HG03439 (cell line): Measurements from ENCODE around the gene SIGLEC14.

ENCODE experiments used
- ATAC-seq: cut with Tn5 transposase; IDR thresholded peaks from one replicate; pipeline ENCODE4 v1.9.1; 2021; ENCODE audit warnings: mild to moderate bottlenecking, moderate library complexity; ENCODE audit not compliant: unreplicated experiment

The SIGLEC14 gene

DNA sequence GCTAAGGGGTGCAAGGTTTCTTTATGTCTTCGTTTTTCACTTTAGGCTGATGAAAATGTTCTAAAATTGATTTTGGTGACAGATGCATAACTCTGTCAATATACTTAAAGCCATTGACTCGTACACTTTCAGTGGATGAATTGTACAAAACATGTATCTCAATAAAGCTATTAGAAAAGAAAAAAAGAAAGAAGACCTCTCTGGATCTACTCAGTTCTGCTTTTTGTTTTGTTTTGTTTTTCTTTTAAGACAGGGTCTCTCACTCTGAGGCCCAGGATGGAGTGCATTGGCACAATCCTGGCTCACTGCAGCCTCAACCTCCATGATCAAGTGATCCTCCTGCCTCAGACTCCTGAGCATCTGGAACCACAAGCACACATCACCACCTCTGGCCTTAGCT, 19.9 kb downstream of the SIGLEC14 start:
- ATAC-seq: no peak

DNA sequence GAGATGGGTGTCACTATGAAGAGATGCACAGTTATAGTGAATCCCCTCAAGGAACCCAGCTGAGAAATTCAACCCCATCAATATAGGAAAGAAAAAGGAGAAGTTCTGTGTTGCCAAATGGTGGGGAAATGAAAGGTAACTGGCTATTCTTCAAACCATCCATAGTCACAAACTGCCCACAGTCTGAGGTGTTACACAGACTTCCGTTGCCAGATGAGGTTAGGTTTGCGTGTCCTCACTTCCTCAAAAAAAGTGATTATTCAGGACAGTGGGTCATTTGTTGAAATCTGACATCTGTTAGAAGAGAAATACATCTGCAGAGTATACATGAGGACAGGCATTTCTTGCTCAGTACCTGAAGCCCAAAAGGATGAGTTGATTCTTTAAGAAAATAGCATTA, 25.4 kb downstream of the SIGLEC14 start:
- peak; percentile 66 for ATAC-seq

DNA sequence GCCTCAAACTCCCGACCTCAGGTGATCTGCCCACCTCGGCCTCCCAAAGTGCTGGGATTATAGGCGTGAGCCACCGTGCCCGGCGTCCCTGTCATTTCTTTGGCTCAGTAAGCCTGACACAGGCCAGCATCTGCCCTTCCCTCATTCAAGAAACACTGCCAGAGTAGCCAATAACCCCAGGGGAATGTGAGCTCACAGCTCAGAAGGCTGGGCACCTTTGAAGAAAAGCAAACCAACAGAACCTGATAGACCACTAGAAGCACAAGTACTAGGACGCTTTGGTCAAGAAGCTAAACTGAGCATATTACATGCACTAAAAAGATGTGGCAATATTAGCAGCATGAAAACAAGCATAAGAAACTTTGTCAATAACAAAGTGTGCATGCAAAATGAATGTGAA, 30.6 kb downstream of the SIGLEC14 start:
- no peak for ATAC-seq

DNA sequence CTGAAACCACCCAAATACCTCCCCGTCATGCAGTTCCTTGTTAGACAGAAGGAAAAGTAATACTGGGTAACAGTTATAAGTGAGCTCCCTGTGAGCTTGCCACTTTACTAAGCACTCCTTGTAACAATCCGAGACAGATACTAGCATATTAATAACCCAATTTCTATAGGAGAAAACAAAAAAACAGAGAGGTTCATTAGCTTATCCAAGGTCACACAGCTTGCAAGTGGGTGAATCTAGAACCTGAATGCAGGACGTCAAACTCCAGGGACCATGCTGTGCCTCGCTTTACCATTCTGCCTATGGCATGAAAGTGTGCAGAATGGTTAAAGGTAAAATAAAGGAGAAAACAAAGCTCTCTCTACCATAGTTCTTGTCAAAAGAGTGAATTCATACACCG, 31.8 kb downstream of the SIGLEC14 start:
- ATAC-seq: no peak

DNA sequence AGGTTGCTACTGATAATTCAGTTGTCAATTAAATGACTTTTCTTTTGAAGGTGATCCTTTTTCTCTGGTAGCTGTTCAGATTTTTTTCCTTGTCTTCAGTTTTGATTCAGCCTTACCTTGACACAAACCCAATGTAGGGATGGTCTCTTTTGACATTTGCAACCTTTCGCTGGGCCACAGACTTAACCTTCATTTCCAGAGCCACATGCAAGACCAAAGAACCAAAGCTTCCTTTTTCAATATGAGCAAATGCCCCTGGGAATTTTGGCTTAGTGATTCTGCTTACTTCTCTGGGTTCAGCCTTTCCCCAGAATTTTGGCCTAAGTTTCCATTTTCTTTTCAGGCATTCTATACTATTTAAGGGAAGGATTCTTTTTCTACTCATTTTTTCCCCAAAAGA, 36.0 kb downstream of the SIGLEC14 start:
- ATAC-seq: no peak

DNA sequence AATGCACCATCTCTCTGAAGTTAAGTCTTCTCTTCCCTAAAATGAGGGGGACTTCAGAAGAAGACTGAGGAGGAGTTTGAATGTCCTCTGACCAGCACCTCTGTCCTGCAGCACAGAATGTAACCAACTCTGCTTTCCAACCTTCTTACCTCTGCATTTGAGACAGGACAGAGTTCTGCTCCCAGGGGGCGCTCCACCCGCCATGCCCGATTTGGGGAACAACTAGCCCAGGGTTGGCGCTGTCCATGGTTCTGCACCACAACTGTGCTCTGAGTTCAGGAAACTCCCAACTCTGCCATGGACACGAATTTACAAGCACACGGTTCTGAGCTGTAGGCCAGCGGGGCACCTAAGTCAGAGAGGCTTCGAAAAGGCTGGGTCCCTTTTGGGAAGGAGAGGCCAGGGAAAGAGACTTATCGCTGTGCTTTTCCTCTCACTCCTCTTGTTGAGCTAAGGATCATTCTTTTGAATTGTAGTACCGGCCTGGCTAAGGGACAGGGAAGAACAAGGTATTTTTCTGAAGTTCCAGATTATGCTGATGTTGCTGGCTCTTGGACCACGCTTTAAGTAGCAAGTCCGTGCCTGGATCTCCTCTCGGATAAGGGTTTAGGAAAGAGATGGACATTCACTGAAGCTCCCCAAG, 38.6 kb downstream of the SIGLEC14 start:
- no peak for ATAC-seq

DNA sequence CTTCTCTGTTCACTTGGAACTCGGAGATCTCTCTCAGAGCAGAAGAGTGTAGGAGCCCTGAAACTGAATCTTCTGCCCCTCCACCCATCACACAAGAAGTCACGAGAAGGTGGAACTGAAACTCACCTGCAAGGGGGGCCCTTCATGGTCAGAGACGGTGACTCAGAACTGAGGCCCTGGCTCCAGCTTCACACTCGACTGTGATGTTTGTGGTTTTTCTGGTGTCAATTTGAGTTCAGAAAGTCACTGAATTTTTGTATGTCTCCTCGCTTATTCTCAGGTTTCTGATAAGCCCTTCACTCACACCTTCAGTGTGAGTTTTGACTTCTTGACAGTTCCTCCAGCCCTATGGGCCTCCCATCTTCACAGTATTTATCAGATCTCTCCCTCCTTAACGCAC, 39.5 kb downstream of the SIGLEC14 start:
- peak; percentile 98 for ATAC-seq

DNA sequence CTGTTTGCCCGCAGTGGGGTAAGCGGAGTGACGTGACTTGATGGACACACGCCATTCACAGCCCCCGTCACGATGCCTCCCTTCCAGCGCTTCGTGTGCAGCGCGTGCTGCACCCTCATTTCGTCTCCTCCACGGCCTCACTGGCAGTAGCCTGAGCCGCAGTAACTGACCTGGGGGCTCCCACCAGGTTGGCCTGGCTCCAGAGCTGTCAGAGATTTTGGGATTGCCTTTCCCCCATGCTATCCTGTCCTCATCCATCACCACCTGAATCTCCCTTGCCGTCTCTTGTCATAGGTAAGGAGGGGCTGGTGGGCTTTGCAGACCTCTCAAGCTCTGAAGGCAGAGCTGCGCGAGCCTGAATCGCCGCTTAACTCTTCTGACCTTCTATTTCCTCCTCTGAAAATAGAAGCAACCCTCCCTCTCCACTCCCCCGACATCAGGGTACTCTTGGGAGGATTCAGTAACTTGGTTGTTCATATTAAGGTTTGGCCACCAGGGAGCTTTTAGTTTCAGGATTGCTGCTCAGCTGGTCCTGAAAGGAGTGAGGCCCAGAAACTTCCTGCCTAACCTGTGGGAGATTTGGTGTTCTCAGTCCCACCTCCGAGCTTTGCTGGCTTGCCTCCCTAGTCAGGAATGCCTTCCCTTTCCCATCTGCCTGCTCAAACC, 44.3 kb downstream of the SIGLEC14 start:
- no peak for ATAC-seq

DNA sequence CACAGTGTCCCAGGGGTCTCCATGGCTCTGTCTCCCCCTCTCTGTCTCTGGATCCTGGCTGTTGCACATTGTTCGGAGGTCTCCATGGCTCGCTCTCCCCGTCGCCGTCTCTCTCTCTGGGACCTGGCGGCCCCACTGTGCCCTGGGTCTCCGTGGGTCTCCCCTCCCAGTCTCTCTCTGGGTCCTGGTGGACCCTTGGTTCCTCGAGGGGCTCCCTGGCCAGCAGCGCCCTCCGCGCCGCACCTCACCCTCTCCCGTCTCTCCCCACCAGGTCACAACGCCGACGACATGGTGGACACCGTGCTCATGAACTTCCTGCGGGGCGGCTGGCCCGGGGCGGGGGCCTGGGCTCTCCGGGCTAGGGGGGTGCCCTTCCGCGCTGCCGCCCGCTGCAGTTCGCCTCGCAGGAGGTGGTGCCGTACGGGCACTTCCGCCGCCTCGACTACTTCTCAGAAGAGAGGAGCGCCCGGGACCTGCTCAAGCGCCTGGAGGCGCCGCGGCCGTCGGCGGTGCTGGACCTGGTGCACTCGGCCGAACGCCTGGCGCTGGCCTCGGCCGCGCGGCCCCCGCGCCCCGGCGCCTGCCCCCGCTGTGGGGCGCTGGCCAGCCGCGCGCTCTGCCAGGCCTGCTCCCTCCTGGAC, 45.6 kb downstream of the SIGLEC14 start:
- no peak for ATAC-seq

DNA sequence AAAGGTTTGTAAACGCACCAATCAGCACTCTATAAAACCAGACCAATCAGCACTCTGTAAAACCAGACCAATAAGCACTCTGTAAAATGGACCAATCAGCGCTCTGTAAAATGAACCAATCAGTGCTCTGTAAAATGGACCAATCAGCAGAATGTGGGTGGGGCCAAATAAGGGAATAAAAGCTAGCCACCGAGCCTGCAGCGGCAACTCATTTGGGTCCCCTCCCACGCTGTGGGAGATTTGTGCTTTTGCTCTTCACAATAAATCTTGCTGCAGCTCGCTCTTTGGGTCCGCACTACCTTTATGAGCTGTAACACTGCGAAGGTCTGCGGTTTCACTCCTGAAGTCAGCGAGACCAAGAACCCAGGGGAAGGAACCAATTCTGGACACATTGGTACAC, 47.5 kb downstream of the SIGLEC14 start:
- no peak for ATAC-seq

DNA sequence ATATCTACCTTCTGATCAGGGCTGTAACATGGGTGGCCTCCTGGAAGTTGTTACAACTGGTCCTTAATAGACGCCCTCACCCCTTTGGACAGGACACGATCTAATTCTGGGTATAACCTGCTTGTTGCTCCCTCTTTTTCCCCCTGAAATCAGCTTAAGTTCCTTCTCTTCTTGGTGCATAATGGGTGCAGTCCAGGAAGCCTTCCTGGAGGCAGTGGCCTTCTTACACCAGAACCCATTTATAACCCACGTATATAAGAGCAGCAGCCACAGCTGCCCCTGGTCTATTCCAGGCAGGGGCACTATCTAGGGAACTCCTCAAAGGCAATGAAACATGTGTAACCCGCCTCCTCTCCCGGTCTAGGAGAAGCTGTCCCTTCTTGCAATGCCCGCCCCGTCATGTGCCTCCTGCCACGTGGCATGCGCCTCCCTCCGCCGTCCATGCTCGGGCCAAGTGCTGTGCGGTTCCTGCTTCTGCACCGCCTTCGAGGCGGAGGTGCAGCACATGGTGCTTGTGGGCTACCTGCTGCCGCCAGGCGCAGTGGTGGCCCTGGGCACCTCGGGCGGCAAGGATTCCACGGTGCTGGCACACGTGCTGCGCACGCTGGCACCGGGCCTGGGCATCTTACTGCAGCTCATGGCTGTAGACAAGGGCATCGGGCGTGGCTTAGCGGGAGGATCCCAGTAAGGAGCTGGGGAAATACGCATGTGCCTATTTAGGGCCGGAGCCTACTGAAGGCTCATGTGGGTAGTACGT, 48.3 kb downstream of the SIGLEC14 start:
- no peak for ATAC-seq

DNA sequence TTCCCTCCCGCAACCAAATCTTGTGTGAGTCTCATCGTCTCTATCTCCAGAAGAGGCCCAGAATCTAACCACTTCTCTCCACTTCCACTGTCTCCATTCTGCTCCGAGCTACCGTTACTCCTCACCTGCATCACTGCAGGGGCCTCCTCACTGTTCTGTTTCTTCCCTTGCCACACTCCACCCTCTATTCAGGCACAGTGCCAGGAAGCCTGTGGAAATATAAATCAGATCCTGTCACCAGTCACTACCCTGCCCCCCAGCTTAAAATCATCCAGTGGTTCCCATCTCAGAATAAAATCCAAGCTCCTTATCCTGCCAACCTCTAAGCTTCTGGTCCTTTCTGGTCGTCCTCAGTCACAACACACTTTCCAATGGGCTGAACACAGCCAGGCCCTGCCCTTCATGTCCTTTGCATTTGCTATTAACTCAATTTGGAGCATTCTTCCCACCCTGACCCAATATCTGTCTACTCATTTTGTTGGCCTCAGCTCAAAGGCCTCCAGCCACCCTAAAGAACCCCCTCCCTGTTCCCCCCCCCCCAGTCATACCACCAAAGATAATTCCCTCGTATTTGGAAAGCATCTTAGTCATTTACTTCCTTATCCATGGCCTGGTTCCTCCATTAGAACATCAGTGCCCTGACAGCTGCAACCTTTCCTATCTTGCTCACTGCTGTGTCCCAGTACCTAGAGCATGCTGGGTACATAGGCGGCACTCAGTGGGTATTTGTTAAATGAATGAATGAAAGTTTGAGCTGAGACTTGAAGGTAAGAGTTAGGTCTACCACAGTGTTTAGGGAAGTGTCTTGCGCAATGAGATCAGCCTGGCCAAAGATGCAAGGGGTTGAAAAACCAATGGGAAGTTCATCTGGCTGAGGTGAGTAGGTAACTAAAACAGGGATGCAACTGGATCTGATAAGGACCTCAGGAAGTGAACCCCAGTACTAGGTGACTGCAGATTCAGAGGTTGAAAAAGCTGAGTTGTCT, 51.1 kb downstream of the SIGLEC14 start:
- no peak for ATAC-seq

DNA sequence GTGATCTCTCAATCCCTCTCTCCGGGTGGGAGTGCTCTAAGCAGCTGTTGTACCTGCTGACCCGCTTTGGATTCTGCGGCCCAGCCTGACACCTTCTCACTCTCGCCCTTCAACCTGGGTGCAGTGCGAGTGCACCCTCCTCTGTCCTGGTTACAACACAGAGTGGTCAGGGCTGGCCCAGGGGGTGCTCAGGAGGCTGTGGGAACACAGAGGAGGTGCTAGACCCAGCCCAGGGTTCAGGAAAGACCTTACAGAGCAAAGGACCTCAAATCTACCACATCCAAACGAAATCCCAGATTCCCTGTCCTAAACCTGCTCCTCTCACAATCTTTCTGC, 51.9 kb downstream of the SIGLEC14 start:
- ATAC-seq: peak; percentile 5

DNA sequence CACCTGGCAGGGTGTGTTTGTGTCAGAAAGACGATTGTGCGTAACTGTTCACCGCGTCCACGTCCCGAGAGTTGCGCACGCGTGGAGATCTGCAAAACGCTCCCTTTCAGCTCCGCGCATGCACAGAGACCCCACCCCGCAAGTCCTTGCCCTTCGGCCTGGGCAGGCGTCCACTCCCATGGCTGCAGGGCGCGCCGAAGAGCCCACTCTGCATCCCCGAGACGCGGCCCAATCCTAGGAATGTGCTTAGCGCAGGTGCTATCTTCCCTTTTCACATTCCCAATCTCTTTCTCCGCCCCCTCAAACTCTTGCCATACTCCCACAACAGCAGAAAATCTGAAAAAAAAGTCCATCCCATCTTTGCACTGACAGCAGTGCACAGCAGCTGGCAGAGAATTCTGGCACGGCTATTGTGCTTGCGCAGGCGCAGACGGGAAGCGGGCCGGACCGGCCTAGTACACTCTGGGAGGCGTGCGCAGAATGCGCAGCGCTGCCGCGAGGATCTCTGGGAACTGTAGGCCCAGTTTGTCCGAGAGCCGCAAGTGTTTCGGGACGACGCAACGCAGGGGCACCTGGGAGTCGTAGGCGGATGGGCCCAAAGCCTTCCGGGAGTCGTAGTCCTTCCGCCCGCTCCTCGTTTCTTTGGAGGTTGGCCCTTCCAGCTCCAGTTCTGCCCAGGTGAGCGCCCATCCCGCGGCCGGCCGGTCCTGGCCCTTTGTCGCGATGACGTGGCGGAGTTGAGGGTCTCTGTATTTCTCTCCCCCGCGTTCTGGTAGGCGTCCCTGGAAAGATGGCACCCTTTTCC, 52.5 kb downstream of the SIGLEC14 start:
- ATAC-seq: peak; percentile 96

DNA sequence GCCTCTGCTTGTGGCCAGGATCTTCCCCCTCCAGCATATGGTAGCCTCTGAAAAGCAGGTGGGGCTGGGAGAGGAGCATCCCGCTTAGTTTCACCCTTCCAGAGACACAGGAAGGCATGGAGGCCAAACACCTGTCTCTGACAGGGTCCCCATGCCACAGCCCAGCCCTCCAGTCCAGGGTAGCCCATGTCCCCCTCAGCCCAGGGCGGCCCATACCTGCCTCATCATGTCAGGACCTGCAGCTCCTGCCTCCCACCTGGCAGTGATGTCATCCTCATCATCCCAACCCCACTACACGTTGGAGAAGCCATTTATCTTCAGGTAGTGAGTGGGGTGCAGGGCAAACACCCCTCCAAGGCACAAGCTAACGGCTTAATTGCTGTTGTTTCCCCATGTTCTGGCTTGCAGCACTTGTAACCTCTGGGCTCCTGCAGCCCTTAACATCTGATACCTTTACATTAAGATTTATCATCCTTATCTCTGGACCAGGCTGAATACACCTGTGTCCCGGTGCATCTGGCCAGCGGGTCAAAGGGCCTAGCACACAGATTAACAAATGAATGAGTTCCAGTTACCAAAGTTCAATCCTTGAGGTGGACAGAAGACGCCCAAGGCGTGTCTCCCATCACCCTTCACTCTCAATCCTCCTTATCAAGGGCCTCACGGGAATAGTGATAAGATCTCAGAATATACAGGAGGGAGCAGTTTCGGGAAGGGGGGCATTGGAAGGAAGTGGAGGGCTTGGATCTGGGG, 53.3 kb downstream of the SIGLEC14 start:
- no peak for ATAC-seq
